WTC11 (cell line): ENCODE data around the gene CDPF1.

ENCODE experiments used
- ATF6 ChIP-seq: sonication (generic); formaldehyde crosslinking; IDR thresholded peaks from 2 replicates; pipeline ENCODE4 v1.8.1; 2023; ENCODE audit warnings: mild to moderate bottlenecking, missing genetic modification reagents
- CTCF ChIP-seq: fragments of 200-600 bp; IDR thresholded peaks from 2 replicates; pipeline ENCODE4 v1.8.0; 2022; ENCODE audit warnings: antibody characterized with exemption
- SP1 ChIP-seq: sonication (generic); formaldehyde crosslinking; conservative IDR thresholded peaks from 2 replicates; pipeline ENCODE4 v1.8.1; 2022; ENCODE audit warnings: missing genetic modification reagents
- ZNF232 ChIP-seq: sonication (generic); formaldehyde crosslinking; IDR thresholded peaks from 2 replicates; pipeline ENCODE4 v1.8.0; 2022; ENCODE audit warnings: mild to moderate bottlenecking, missing genetic modification reagents

GRCh38 chr22:46278656-46279645 lies 28.9 kb upstream of the CDPF1 start:
- no peak for TF ChIP-seq ZNF232 (CRISPR knock-in tag)
- no peak for TF ChIP-seq SP1 (CRISPR knock-in tag)
- no peak for TF ChIP-seq CTCF
- no peak for TF ChIP-seq ATF6 (CRISPR knock-in tag)
